ENCODE results near the gene PCP4L1. TPM values are rescaled to one million over a fixed set of nuclear protein-coding genes. Genes with fewer than 3 reads are reported as not detected.

The PCP4L1 gene
- total RNA-seq, 1 experiment from 2014 or later, result not detected

DNA sequence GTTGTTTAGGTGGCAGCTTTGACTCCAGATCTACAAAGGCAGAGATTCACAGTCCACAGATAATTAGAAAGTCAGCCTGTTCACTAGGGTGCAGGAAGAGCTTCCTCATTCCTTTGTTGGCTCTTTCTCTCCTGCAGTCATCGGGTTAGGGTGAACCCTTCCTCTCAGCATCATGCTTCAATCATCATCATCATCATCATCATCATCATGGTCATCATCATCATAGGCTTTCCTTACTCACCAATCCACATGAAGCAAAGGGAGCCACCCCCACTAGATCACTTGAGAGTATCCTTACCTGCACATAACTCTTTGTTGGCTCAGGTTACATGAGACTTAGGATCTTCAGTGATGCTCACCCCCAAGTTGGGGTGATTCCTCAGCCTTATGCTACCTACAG lies 32.2 kb downstream of the PCP4L1 start:
- H3K4me2 ChIP-seq (ENCODE audit: low read length), result no peak overlapping the region
- ChIA-PET RAD21 (ENCODE audit: low non-redundant PET in 1 of 2, low total read pairs in 2 of 2, uncharacterized antibody in 2 of 2, unreplicated experiment in 2 of 2) (interaction anchor here in 1 of 2 experiments (0.9 to 1.0 kb wide), 2 partner anchors 63 to 82 kb away, joined by 3 to 5 read pairs; no protein-coding TSS in a partner anchor), CTCF (interaction anchor here (0.6 to 4.4 kb wide), 12 partner anchors 8 to 81 kb away, joined by 3 to 26 read pairs (median 4); partner anchors contain the start of genes FCER1G and TOMM40L)

DNA sequence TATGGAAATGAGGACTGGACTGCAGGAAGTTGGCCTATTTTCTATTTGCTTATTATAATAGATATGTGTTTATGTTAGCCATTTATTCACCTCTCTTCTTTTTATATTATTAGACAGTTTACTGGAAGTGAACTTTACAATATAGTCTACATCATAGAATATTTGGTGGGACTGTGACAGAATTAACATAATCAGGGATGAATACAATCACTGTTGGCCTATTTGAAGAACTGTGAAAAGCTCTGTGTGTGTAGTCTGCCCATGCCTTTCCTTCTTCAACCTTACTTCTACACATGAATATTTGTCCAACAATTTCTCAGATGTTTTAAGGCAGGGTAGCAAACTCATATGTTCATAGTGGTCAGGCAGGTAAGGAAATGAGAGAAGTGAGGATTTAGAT lies 38.9 kb downstream of the PCP4L1 start:
- Histone ChIP-seq H3K27me3 (ENCODE audit: insufficient read depth, low read length) (no peaks in the 10 kb centered on the region), H4K20me1 (ENCODE audit: insufficient read depth) (no peaks in the 10 kb centered on the region), H3K36me3 (ENCODE audit: control insufficient read depth in 1 of 2, insufficient read depth in 2 of 2, low read length in 2 of 2) (no peaks in the 10 kb centered on the region), H3K9me2 (ENCODE audit: insufficient read depth) (no peaks in the 10 kb centered on the region), H3K27ac (ENCODE audit: low read depth, low read length) (no peak overlapping the region), H2AFZ (ENCODE audit: low read depth, low read length, poor library complexity, severe bottlenecking) (no peak overlapping the region), H3K79me2 (ENCODE audit: insufficient read depth, low read length) (no peaks in the 10 kb centered on the region), H3K9me3 (ENCODE audit: control insufficient read depth in 1 of 2, insufficient read depth in 1 of 2, low read depth in 1 of 2, low read length in 2 of 2) (no peaks in the 10 kb centered on the region), H3K9ac (ENCODE audit: low read length) (no peak overlapping the region), H3K4me3 (replicated peaks in 1 of 2; ENCODE audit: low read depth in 1 of 2, low read length in 2 of 2) (no peak overlapping the region), H3K4me2 (ENCODE audit: low read length) (no peak overlapping the region), H3K4me1 (ENCODE audit: control insufficient read depth in 1 of 2, insufficient read depth in 2 of 2, low read length in 2 of 2) (no peaks in the 10 kb centered on the region)
- ChIA-PET RAD21 (ENCODE audit: low non-redundant PET in 1 of 2, low total read pairs in 2 of 2, uncharacterized antibody in 2 of 2, unreplicated experiment in 2 of 2) (no interaction called here), POLR2A (no interaction called here), CTCF (no interaction called here)
- BruUV-seq (replicated peaks), result no TSS peak
- intact Hi-C loops (cut with micrococcal nuclease), result no loop called here
- no peak for DNase-seq (ENCODE audit: low read depth, low spot score)
- no peak for TF ChIP-seq FOSL1 (IDR thresholded peaks at IDR 0.05; ENCODE audit: low read depth)
- TF ChIP-seq SRF (IDR thresholded peaks at IDR 0.05; ENCODE audit: low read depth), result no peak
- no peak for TF ChIP-seq JUND (IDR thresholded peaks at IDR 0.05)
- TF ChIP-seq, protein P1, sequence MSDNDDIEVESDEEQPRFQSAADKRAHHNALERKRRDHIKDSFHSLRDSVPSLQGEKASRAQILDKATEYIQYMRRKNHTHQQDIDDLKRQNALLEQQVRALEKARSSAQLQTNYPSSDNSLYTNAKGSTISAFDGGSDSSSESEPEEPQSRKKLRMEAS (IDR thresholded peaks at IDR 0.05), result no peak
- no peak for ATAC-seq

More for the DNA sequence above, 32.2 kb downstream of the PCP4L1 start:
- H3K36me3 ChIP-seq (ENCODE audit: control insufficient read depth in 1 of 2, insufficient read depth in 2 of 2, low read length in 2 of 2), result no peaks in the 10 kb centered on the region
- no peak overlapping the region for H3K27ac ChIP-seq (ENCODE audit: low read depth, low read length)
- intact Hi-C loops (cut with micrococcal nuclease), result loop anchor here (1.0 kb wide), 1 partner anchor 63 kb away; no protein-coding TSS in a partner anchor
- TF ChIP-seq POLR2AphosphoS5 (IDR thresholded peaks at IDR 0.05; ENCODE audit: low read depth, low read length), result no peak
- no peaks in the 10 kb centered on the region for H3K9me3 ChIP-seq (ENCODE audit: control insufficient read depth in 1 of 2, insufficient read depth in 1 of 2, low read depth in 1 of 2, low read length in 2 of 2)
- no peaks in the 10 kb centered on the region for H3K27me3 ChIP-seq (ENCODE audit: insufficient read depth, low read length)
- H3K4me3 ChIP-seq (replicated peaks in 1 of 2; ENCODE audit: low read depth in 1 of 2, low read length in 2 of 2), result no peak overlapping the region
- BruUV-seq (replicated peaks), result no TSS peak
- no peak for DNase-seq (ENCODE audit: low read depth, low spot score)
- H3K79me2 ChIP-seq (ENCODE audit: insufficient read depth, low read length), result no peaks in the 10 kb centered on the region
- H3K4me1 ChIP-seq (ENCODE audit: control insufficient read depth in 1 of 2, insufficient read depth in 2 of 2, low read length in 2 of 2), result 0 out of 4 replicates have a peak, but pooled peaks cover 0 to 2% of the 10 kb centered on the region in 2 experiments
- no peak overlapping the region for H3K9ac ChIP-seq (ENCODE audit: low read length)
- no peaks in the 10 kb centered on the region for H4K20me1 ChIP-seq (ENCODE audit: insufficient read depth)
- H2AFZ ChIP-seq (ENCODE audit: low read depth, low read length, poor library complexity, severe bottlenecking), result no peak overlapping the region
- no peak for ATAC-seq
- no peaks in the 10 kb centered on the region for H3K9me2 ChIP-seq (ENCODE audit: insufficient read depth)
- POLR2A ChIA-PET, result no interaction called here

Measured in HCT116 (cell line).